ENCODE measurements around the gene PRKN. TPM values are rescaled to one million over a fixed set of nuclear protein-coding genes. Genes with fewer than 3 reads are reported as not detected.

PRKN gene
- polyA plus RNA-seq, 3 donors, result 0.41 to 16.8 (median 2.1) TPM

- WGBS, 3 donors, result 70 to 80% (median 77%) methylated on average over 4 of the region's 4 CpGs
- H3K27ac ChIP-seq (ENCODE audit: low read depth, low read length), result no peak overlapping the region
Observed at GRCh38 chr6:161963634-161964234, 763.8 kb downstream of the PRKN start.

GRCh38 chr6:161963181-161963580, 764.4 kb downstream of the PRKN start:
- no peak overlapping the region for H3K27ac ChIP-seq (ENCODE audit: low read depth, low read length)
- WGBS, 3 donors, result 86 to 94% (median 92%) methylated on average over 8 of the region's 8 CpGs

DNA sequence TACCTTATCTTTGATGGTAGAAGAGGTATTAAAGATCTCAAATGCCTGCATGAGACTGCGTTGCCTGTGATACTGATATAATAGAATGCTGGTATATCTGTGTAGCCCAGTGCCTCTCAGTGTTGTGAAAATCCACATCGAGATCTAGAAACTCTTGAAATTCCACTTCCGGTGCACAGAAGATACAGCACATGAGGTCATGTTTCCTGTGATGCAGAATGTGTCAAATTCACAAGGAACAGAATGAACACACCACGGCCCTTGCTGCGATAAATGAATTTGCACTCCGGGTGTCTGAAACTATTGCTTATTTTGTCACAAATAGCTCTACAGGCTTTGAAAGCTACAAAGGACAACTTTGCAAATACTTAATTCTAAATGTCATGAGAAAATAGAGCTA, 765.8 kb downstream of the PRKN start:
- 73 to 82% (median 80%) methylated on average over 6 of the region's 6 CpGs for WGBS, 3 donors
- no peak overlapping the region for H3K27ac ChIP-seq (ENCODE audit: low read depth, low read length)

GRCh38 chr6:161961046-161961445, 766.5 kb downstream of the PRKN start:
- H3K27ac ChIP-seq (ENCODE audit: low read depth, low read length), result no peak overlapping the region
- 91 to 95% (median 92%) methylated on average over 8 of the region's 8 CpGs for WGBS, 3 donors

GRCh38 chr6:161959072-161959471, 768.5 kb downstream of the PRKN start:
- 92 to 97% (median 94%) methylated on average over 12 of the region's 12 CpGs for WGBS, 3 donors

DNA sequence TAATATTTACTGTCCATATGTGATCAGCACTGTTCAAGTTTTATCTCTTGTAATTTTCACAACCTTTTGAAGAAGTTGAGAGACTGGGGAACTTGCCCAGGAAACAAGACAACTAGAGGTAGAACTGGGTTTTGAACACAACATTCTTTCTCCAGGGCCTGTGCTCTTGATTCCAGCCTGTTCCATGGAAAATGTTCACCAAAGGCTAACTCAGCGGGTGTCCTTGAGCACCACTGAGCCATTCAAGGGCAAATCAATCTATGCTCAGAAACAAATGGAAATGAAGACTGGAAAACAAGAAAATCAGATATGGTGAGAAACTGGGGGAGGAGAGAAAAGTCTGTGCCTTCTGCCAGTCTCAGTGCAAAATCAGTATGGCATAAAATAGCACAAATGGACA, 771.5 kb downstream of the PRKN start:
- no peak overlapping the region for H3K27ac ChIP-seq (ENCODE audit: low read depth, low read length)
- WGBS, 3 donors, result 43 to 97% (median 87%) methylated on average over 1 of the region's 1 CpG

More at GRCh38 chr6:161959072-161959471, 768.5 kb downstream of the PRKN start:
- no peak overlapping the region for H3K27ac ChIP-seq (ENCODE audit: low read depth, low read length)

- H3K27ac ChIP-seq (ENCODE audit: low read depth, low read length), result no peak overlapping the region
- 59 to 75% (median 71%) methylated on average over 5 of the region's 5 CpGs for WGBS, 3 donors
Observed at GRCh38 chr6:161954699-161955276, 772.8 kb downstream of the PRKN start.

- WGBS, 3 donors, result 81 to 93% (median 81%) methylated on average over 10 of the region's 10 CpGs
- no peak overlapping the region for H3K27ac ChIP-seq (ENCODE audit: low read depth, low read length)
Observed at GRCh38 chr6:161954077-161954476, 773.5 kb downstream of the PRKN start.

DNA sequence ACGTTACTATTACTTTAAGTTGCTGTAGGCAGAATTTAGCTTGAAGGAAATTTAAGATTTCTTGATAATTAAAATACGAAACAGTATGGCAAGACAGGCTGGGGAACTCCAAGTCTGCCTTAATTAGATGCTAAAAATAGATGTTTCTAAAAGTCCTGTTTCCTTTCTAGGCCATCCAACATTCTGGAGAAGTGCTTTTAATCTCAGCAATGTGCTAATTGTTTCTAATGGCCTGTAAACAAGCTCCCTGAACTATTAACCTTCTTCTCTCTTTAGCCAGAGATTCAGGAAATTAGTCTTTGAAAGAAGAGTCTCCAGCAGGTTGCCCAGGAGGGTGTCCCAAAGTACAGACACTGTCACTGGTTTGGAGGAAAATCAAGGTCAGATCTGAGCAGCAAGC, 776.4 kb downstream of the PRKN start:
- WGBS, 3 donors, result 67 to 74% (median 73%) methylated on average over 2 of the region's 2 CpGs
- no peak overlapping the region for H3K27ac ChIP-seq (ENCODE audit: low read depth, low read length)

GRCh38 chr6:161949531-161949930, 778.0 kb downstream of the PRKN start:
- H3K27ac ChIP-seq (ENCODE audit: low read depth, low read length), result no peak overlapping the region
- 92 to 96% (median 94%) methylated on average over 2 of the region's 2 CpGs for WGBS, 3 donors

- no peak overlapping the region for H3K27ac ChIP-seq (ENCODE audit: low read depth, low read length)
- 59 to 87% (median 81%) methylated on average over 2 of the region's 2 CpGs for WGBS, 3 donors
Observed at GRCh38 chr6:161948462-161948861, 779.1 kb downstream of the PRKN start.

DNA sequence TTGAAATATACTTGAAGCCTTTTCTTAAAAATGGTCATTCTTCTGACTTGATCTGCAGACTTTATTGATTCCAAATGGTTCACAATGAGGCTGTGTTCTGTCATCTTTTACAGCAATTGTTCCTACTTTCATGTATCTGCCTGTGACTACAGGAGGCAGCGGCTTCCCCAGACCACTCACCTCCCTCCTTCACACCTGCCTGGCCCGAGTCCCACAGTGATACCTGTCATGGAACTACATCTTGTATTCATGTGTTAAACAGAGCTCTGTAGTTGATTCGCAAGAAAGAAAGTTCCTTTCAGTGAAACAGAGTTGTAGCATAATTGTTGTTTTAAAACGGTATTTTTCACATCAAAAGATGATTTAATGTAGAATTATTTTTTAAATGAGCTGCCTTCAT, 780.2 kb downstream of the PRKN start:
- H3K27ac ChIP-seq (ENCODE audit: low read depth, low read length), result no peak overlapping the region
- WGBS, 3 donors, result 83 to 90% (median 86%) methylated on average over 4 of the region's 4 CpGs

- WGBS, 3 donors, result 62 to 76% (median 75%) methylated on average over 3 of the region's 3 CpGs
- no peak overlapping the region for H3K27ac ChIP-seq (ENCODE audit: low read depth, low read length)
Observed at GRCh38 chr6:161946461-161946860, 781.1 kb downstream of the PRKN start.

DNA sequence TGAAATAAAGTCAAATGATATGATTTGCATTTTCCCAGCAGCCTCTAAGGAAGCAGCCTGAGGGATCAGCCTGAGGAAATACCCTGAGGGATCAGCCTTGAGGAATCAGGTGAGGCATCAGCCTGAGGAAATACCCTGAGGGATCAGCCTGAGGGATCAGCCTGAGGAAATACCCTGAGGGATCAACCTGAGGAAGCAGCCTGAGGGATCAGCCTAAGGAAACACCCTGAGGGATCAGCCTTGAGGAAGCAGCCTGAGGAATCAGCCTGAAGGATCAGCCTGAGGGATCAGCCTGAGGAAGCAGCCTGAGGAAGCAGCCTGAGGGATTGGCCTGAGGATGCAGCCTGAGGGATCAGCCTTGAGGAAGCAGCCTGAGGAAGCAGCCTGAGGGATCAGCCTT, 784.0 kb downstream of the PRKN start:
- no peak overlapping the region for H3K27ac ChIP-seq (ENCODE audit: low read depth, low read length)

GRCh38 chr6:161941565-161941964, 786.0 kb downstream of the PRKN start:
- 92 to 97% (median 93%) methylated on average over 3 of the region's 3 CpGs for WGBS, 3 donors

DNA sequence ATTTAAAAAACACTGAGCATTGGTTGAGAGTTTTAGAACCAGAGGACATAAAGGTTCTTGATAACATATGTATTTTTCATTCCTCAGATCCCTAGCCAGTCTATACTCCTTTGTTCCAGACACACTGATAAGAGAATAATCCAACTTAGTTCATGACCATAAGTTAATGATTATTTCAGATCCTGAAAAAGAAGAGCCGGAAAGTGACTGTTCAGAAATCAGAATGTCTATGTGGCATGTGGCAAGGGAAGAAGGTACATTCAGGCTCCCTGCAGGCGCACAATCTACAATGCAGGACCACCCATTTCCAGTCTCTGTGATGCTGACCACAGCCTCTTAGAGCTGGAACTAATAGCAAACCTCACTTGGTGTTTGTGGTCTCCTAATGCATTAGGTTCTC, 787.0 kb downstream of the PRKN start:
- H3K27ac ChIP-seq (ENCODE audit: low read depth, low read length), result no peak overlapping the region
- WGBS, 3 donors, result 78 to 94% (median 91%) methylated on average over 2 of the region's 2 CpGs

More at GRCh38 chr6:161941565-161941964, 786.0 kb downstream of the PRKN start:
- no peak overlapping the region for H3K27ac ChIP-seq (ENCODE audit: low read depth, low read length)

DNA sequence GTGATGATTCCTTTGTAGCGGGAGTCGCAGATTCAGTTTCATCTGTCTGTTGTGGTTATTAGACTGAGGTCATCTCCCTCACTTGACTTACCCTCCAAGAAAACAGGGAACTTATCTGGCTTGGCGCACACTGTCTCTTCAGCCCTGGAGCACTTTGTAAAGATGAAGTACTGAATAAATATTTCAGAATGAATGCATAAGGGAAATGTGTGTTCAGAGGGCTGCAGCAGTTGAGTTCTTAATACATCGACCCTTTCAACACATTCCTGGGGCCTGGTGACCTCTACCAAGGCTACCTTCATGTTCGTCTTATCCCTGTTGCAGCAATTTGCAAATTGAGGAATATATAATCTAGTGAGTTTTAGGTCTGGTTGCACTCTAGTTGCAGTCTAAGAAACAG, 801.2 kb downstream of the PRKN start:
- H3K27ac ChIP-seq (ENCODE audit: low read depth, low read length), result no peak overlapping the region
- WGBS, 3 donors, result 89 to 94% (median 93%) methylated on average over 5 of the region's 5 CpGs

- no peak overlapping the region for H3K27ac ChIP-seq (ENCODE audit: low read depth, low read length)
- 25 to 60% (median 56%) methylated on average over 5 of the region's 5 CpGs for WGBS, 3 donors
Observed at GRCh38 chr6:161924516-161925116, 803.0 kb downstream of the PRKN start.

DNA sequence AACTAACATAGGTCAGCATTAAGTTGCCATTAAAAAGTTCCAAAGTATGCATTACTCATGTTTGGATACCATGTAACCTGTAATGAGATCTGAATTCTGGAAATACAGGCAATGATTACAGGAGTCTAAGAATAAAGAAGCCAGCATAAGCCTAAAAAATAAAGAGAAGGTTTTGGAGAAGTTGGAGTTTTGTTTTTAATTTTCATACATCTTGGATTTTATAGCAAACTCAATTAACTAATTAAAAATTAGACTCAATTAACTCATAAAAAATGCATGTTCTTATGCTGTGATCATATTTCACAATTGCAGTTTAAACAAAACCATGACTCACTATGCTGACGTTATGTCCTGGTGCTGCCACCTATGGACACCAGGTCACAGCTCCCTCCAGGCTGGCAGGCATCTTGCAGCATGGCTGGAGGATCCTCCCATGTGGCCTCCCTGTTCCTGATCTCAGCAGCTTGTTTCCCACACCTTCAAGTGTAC, 804.9 kb downstream of the PRKN start:
- H3K27ac ChIP-seq (ENCODE audit: low read depth, low read length), result no peak overlapping the region
- 2 to 14% (median 5%) methylated on average over 1 of the region's 1 CpG for WGBS, 3 donors

Data from adipose tissue (tissue), 3 donors.